Measurements from ENCODE around the gene CRAT.

The CRAT gene

GRCh38 chr9:129110740-129111527 is at the start of gene CRAT, which contains the start of gene PTPA:
CRAT (minus strand) TSS chr9:129110793; CDS start chr9:129110509, 284 bp downstream.
PTPA (plus strand) TSS chr9:129111415; CDS start chr9:129111601, 186 bp downstream.
- peak; percentile 83 for DNase-seq

GRCh38 chr9:129156163-129156562 is 45.6 kb upstream of the CRAT start:
- DNase-seq, result no peak

- no peak for DNase-seq
These were observed 44.4 kb upstream of the CRAT start for GRCh38 chr9:129154866-129155477.

- no peak for DNase-seq
These were observed 40.9 kb upstream of the CRAT start for GRCh38 chr9:129151469-129151868.

GRCh38 chr9:129150672-129151211 is 40.1 kb upstream of the CRAT start:
- DNase-seq, result no peak

GRCh38 chr9:129150122-129150521 is 39.5 kb upstream of the CRAT start:
- DNase-seq, result no peak

- DNase-seq, result no peak
These were observed 38.8 kb upstream of the CRAT start for GRCh38 chr9:129149442-129149841.

- DNase-seq, result no peak
These were observed 38.0 kb upstream of the CRAT start for GRCh38 chr9:129148463-129149204.

GRCh38 chr9:129146441-129146941 is 35.9 kb upstream of the CRAT start:
- no peak for DNase-seq

GRCh38 chr9:129145841-129146292 is 35.3 kb upstream of the CRAT start:
- no peak for DNase-seq

- DNase-seq, result no peak
These were observed 34.7 kb upstream of the CRAT start for GRCh38 chr9:129145316-129145715.

- DNase-seq, result peak; percentile 61
These were observed 32.7 kb upstream of the CRAT start for GRCh38 chr9:129143031-129143927.

GRCh38 chr9:129142138-129142935 is 31.7 kb upstream of the CRAT start:
- no peak for DNase-seq

GRCh38 chr9:129141066-129142041 is 30.8 kb upstream of the CRAT start:
- no peak for DNase-seq

GRCh38 chr9:129140397-129141065 is 29.9 kb upstream of the CRAT start:
- DNase-seq, result peak; percentile 40

- DNase-seq, result peak; percentile 78
These were observed 29.4 kb upstream of the CRAT start for GRCh38 chr9:129139993-129140396.

- DNase-seq, result peak; percentile 63
These were observed 28.8 kb upstream of the CRAT start for GRCh38 chr9:129139233-129139992.

- DNase-seq, result no peak
These were observed 28.1 kb upstream of the CRAT start for GRCh38 chr9:129138476-129139232.

Data from NCI-H2227 treated with DMSO at 0.1 percent for 48 hours (cell line).